GM12891 (cell line): ENCODE data around the gene CD44.

Experiments used
- DNase-seq: peaks from one replicate; pipeline ENCODE4 v3.0.0; 2011; ENCODE audit warnings: low spot score; ENCODE audit not compliant: insufficient read length
- FAIRE-seq: peaks from 2 replicates; lab custom pipeline; 2011; peaks lifted over from hg19 to GRCh38; lab: Jason Lieb, UNC
- PAX5 ChIP-seq: IDR thresholded peaks from 2 replicates; pipeline ENCODE4 v1.6.1; 2011; ENCODE audit warnings: low read length, moderate library complexity, mild to moderate bottlenecking; ENCODE audit not compliant: insufficient read depth, severe bottlenecking
- POLR2A ChIP-seq: IDR thresholded peaks from 2 replicates; pipeline ENCODE4 v1.6.1; 2011; ENCODE audit warnings: low read depth, low read length, control low read depth
- POLR2AphosphoS5 ChIP-seq: IDR thresholded peaks from 2 replicates; pipeline ENCODE4 v1.6.1; 2011; ENCODE audit warnings: low read depth, low read length, control low read depth
- POU2F2 ChIP-seq: IDR thresholded peaks from 2 replicates; pipeline ENCODE4 v1.6.1; 2011; ENCODE audit warnings: low read depth, mild to moderate bottlenecking, control low read depth, low read length, moderate library complexity
- SPI1 ChIP-seq: IDR thresholded peaks from 2 replicates; pipeline ENCODE4 v1.6.1; 2011; ENCODE audit warnings: low read depth, low read length, control low read depth
- TAF1 ChIP-seq: IDR thresholded peaks from 2 replicates; pipeline ENCODE4 v1.6.1; 2011; ENCODE audit warnings: low read depth, low read length, control low read depth

CD44 gene

GRCh38 chr11:35235498-35235897 is 96.5 kb downstream of the CD44 start:
- no peak for TF ChIP-seq SPI1
- DNase-seq (no peak), FAIRE-seq (no peak)

DNA sequence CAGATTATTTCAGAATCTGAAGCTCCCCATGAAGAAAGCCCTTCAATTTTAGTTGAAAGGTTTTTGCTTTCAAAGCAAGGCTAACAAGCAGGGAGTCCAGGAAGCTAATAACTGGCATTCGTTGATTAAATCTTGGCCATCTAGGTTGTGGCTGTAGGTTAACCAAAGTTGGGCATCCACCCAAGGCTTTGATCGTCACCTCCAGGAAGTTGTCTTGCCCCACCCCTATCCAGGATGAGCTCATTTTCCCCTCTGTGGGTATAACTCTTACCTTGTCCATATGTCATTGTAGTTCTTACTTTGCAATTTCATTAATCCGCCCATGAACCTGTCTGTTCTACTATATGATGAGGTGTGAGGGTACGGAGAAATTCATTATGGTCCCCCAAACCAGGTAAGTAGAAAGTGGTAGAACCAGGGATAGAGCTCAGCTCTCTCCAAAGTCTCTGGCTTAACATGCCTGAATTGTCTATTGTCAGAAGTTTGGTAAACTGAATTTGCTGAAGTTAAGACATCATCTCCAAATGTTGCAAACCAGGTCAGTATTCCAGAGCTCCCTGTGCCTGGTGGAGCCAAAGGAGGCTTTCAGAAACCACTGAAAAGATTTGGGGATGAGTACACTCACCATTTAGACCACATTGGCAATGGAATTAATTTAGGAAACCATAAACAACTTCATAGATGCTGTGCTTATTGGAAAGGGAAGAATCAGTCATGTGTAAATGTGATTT is 97.1 kb downstream of the CD44 start:
- TF ChIP-seq POU2F2 = no peak
- TF ChIP-seq PAX5 = no peak
- FAIRE-seq = no peak
- no peak for DNase-seq

DNA sequence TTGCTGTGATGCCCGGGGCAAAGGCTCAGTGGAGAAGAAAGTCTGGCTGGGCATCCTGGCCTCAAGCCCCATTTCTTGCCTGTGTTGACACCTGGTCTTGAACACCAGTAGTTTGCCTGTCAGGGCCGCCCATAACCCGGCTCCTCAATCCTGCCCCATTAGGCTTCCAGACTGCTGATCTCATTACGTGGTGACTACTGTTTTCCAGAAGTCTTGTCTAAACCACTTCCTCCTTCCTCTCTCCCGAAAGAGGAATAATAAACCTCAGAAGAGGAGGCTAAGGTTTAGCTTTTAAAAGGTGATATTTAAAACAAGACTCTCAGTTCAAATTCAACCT is 97.7 kb downstream of the CD44 start:
- DNase-seq (no peak), FAIRE-seq (no peak)
- TF ChIP-seq POU2F2 = no peak
- TF ChIP-seq TAF1 = no peak
- no peak for TF ChIP-seq POLR2A
- no peak for TF ChIP-seq PAX5
- TF ChIP-seq SPI1 = no peak
- TF ChIP-seq POLR2AphosphoS5 = no peak

DNA sequence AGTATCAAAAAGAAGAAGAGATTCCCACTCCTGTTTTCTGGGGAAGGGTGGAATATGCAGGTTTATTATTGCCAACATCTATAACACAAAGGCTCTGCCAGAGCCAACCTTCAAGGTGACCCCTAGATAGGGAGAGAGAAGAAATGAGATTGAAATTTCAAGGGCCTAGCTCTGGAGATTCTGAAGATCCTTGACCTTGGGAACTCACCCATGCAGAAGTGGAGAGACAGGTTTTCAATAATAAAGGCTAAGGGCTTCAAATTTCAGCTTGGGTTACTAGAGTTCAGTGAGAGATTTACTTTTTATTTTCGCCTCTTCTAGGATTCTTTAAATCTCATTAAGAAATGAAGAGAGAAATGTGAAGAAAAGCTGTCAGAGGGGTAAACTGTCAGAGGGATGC is 98.4 kb downstream of the CD44 start:
- no peak for FAIRE-seq
- TF ChIP-seq POLR2A (no peak), POLR2AphosphoS5 (no peak), POU2F2 (no peak), SPI1 (no peak), PAX5 (no peak), TAF1 (no peak)

GRCh38 chr11:35237860-35238715 is 99.1 kb downstream of the CD44 start:
- no peak for DNase-seq
- FAIRE-seq = peak; percentile 76
- no peak for TF ChIP-seq POLR2A
- peak; percentile 26; the same call in 1 of the 2 replicates for TF ChIP-seq SPI1

More for the DNA sequence above, 98.4 kb downstream of the CD44 start:
- no peak for DNase-seq

DNA sequence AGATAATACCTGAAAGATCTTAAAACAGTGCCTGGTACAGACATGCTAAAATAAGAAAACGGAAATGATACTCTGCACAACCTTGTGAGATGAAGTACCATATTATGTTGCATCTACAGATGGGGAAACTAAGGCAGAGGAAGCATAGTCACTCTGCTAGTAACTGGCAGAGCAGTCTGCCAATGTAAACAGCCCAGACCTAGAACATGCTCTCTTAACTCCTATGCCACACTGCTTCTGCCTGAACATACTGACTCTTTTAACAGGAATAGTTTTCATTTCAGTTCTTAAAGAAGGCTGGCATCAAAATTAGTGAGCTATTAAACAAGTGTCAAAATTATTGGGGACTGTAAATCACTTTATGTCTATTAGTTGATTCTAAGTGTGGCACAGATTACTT is 99.9 kb downstream of the CD44 start:
- TF ChIP-seq POLR2AphosphoS5 = no peak
- no peak for TF ChIP-seq POLR2A
- no peak for TF ChIP-seq SPI1
- no peak for TF ChIP-seq POU2F2
- TF ChIP-seq PAX5 = no peak
- no peak for TF ChIP-seq TAF1
- FAIRE-seq (no peak), DNase-seq (no peak)

DNA sequence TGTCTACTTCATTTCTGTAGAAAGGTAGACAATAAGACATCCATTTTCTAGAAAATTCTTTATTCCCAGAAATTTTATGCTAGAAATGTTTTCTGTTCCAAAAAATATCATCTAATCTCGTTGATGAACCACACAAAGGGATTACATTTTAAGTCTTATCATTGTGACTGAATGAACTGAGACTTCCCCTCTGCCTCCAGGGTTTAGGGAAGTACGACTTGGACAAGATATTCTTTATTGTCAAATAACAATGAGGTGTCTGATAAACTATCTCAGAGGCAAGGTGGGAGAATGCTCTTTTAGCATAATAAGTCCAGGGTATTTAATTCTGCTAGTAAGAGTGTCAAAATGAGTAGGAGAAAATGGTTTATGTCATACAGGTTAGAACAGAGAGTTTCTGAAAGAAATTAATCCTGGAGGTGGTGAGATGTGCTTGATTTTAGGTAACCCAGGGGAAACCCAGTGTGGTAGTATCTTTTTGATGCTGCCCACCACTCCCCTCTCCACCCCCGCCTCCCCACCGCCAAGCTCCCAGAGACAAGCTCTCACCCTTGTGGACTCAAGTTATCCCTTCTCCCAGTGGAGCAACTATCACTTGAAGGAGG is 100.6 kb downstream of the CD44 start:
- FAIRE-seq = no peak
- TF ChIP-seq TAF1 (no peak), SPI1 (0 out of 2 replicates have a peak, but pooled peaks have one; percentile 19)
- no peak for DNase-seq

GRCh38 chr11:35241083-35241482 is 102.1 kb downstream of the CD44 start:
- no peak for DNase-seq
- no peak for FAIRE-seq
- TF ChIP-seq POU2F2 = no peak
- no peak for TF ChIP-seq TAF1
- no peak for TF ChIP-seq POLR2A
- no peak for TF ChIP-seq POLR2AphosphoS5
- TF ChIP-seq PAX5 = no peak

DNA sequence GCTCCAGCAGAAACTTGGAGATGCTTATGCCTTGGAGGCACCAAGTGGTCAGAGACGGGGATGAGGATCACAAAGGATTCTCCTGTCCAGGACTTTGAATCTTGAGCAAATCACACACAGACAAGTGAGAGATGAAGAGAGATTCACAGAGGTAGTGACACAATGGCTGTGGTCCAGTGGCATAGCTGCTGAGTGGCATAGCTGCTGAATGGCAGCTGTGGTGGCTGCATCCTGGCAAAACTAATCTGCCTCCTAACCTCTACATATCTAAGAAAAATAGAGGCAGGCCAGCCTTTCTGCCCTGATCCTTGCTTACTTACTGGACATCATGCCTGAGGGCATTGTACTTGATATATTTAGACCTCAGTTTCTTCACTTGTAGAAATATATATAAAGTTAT is 102.6 kb downstream of the CD44 start:
- FAIRE-seq = peak; percentile 41
- no peak for DNase-seq
- no peak for TF ChIP-seq POLR2A
- TF ChIP-seq PAX5 = no peak
- TF ChIP-seq TAF1 = no peak
- no peak for TF ChIP-seq POU2F2
- no peak for TF ChIP-seq POLR2AphosphoS5
- TF ChIP-seq SPI1 = no peak
